Amniotic epithelial cell (primary cell): ENCODE measurements around the gene TSPAN31.

Source experiments
- DNase-seq: peaks from one replicate; pipeline ENCODE4 v3.0.0-alpha.2; 2010; ENCODE audit warnings: low read depth

The TSPAN31 gene

DNA sequence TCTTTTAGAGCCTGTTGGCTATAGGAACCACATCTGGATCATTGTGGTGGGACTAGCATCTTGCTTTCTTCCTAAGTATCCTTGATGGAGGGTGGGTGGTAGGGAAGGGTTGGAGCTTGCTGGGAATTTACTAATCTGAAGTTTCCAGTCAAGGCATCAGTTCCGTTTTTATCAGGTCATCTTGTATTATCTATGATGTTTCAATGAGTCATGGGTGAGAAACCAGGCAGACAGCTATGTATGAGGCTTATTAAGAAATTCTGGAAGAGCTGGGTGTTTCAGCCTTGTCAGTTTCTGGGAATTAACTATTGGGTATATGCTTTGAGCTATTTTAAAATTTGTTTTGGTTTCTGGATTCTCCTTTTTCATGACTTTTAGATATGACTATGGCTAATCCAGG, 49.1 kb downstream of the TSPAN31 start:
- peak; percentile 93 for DNase-seq

GRCh38 chr12:57795354-57795753, 50.5 kb downstream of the TSPAN31 start:
- no peak for DNase-seq

DNA sequence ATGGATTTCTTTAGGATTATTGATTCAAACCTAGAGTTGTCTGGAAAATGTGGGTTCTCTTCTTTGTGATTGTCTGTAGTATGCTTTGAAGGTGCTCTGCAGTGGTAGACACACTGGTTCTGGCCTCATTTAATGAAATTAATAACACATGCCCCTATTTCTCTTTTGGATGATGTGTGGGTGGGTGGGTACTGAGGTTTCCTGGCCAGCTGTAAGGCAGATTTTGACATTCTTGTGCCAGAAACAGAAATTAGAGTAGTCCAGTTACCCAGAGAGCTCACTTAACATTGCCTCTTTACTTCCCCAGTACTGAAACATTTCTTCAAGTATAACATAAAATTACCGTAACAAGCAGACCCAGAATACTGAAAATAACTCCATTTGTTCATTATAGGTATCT, 52.2 kb downstream of the TSPAN31 start:
- no peak for DNase-seq

DNA sequence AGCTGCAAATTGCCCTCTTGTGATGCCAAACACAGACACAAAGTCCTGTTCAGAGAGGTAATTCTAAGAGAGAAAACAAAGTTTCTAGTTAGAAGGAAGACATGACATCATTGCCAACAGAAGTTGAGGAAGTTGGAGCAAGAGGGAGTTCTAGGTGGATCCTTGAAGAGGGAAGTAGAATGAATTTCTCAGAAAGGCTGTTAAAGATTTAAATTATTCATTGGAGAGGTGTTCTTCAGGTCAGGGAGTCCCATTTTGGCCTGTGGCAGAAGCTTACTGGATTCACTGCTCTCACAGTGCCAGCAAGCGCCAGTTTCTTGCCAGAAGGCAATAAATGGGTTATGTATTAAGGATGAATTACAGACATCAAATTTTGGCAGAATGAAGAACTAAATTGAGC, 53.1 kb downstream of the TSPAN31 start:
- DNase-seq, result no peak
